Measurements from ENCODE around the gene SIVA1.

SIVA1 gene

DNA sequence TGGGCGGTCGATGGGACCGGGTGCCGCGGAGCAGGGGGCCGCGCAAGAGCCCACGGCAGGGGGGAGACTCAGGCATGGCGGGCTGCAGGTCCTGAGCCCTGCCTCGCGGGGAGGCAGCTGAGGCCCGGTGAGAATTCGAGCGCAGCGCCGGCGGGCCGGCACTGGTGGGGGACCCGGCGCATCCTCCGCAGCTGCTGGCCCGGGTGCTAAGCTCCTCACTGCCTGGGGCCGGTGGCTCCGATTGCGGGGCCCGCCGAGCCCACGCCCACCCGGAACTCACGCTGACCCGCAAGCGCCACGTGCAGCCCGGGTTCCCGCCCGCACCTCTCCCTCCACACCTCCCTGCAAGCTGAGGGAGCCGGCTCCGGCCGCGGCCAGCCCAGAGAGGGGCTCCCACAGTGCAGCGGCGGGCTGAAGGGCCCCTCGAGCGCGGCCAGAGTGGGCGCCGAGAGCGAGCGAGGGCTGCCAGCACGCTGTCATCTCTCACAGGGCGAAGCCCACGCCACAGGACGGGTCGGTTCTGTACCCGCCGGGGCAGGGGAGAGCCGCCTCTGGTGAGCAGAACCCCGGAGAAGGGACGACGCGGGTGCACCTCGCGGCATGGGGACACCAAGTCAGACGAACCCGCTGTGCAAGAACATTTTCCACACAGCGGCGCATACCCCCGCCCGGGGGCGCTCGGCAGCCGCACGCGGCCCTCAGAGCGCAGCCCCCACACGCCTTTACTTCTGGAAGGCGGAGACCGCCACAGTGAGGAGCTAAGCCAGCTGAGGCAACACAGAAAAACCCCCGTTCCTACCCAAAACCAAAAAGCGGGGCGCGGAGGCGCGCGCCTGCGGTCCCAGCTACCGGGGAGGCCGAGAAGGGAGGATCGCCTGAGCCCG is 1.2 kb upstream of the SIVA1 start:
- DNase-seq (ENCODE audit: low read depth): no peak

DNA sequence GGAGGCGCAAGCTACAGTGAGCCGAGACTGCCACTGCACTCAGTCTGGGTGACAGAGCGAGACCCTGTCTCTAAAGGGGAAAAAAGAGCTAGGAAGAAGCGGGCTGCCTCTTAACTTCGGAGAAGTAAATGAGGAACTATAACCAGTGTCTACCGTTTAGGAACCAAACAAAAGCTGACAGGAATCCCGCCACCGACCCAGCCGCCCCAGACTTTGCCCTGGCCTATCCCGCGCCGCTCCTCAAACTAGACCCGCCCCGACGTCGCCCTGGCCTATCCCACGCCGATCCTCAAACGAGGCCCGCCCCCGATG is 568 bp upstream of the SIVA1 start:
- DNase-seq (ENCODE audit: low read depth): no peak

DNA sequence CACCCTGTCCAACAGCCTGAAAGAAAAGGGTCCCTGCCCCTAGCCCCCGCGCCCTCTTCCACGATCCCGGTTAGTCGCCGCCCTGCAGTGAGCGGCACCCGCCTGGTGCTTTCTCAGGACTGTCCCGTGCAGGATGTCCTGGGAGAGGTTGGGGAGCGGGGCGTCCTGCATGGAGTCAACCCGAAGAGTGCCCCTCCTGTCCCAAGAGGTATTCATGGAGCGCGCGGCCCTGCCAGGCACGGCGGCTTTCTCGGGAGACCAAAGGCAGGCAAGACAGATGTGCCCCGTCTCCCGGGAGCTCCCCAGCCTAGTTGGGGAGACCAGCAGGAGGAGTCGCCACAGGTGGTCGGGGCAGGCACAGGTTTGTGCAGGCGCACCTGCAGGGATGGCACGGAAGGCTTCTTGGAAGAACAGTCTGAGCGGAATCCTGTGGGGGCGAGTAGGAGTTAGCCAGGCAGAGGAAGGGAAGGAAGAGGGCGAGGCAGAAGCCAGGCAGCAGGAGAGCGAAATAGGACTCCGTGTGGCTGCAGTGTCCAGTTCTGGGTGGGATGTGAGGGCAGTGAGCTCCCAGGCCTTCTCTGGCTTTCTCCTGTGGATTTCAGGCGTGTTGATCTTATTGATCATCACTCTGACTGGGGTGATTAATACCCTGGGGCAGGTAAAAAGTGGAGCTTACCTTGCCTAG is 723 bp downstream of the SIVA1 start:
- DNase-seq (ENCODE audit: low read depth): no peak

DNA sequence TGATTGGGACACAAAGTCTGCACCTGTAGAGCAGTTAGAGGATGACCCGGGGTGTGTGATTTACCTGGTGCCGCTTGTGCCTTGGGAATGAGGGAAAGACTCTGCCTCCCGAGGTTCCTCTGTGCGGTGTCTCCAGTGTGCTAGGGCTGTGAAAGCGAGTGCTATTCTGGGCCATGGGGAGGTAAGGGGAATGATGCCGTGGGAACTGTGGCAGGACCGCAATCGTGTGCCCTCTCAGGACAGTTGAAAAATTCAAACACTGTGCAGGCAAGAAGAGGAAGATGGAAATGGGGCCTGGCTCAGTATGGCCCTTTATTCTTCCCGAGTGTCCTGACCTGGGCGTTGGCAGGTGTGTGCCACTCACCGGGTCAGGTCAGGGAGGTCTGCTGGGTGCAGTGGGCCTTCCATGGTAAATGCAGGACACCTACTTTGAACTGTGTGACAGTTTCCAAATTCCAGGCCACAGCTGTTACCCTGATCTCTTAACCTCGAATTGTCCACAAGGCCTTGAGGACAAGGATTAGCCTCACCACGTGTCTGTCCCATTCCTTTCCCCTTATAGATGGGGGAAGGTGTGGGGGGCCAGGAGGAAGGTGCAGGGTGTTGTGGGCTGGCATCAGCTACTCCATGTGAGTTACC is 1.4 kb downstream of the SIVA1 start:
- DNase-seq (ENCODE audit: low read depth): no peak

DNA sequence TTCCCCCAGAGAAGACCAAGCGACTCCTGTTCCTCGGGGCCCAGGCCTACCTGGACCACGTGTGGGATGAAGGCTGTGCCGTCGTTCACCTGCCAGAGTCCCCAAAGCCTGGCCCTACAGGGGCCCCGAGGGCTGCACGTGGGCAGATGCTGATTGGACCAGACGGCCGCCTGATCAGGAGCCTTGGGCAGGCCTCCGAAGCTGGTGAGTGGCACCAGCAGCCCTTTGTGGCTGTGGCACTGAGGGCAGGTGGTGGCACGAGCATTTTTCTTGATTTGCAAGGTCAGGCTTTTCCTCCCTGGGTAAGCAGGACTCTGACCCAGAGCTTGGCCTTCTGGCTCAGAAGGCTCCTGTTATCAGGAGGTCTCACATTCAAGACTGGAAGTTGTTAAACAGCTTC is 2.7 kb downstream of the SIVA1 start:
- DNase-seq (ENCODE audit: low read depth): no peak

DNA sequence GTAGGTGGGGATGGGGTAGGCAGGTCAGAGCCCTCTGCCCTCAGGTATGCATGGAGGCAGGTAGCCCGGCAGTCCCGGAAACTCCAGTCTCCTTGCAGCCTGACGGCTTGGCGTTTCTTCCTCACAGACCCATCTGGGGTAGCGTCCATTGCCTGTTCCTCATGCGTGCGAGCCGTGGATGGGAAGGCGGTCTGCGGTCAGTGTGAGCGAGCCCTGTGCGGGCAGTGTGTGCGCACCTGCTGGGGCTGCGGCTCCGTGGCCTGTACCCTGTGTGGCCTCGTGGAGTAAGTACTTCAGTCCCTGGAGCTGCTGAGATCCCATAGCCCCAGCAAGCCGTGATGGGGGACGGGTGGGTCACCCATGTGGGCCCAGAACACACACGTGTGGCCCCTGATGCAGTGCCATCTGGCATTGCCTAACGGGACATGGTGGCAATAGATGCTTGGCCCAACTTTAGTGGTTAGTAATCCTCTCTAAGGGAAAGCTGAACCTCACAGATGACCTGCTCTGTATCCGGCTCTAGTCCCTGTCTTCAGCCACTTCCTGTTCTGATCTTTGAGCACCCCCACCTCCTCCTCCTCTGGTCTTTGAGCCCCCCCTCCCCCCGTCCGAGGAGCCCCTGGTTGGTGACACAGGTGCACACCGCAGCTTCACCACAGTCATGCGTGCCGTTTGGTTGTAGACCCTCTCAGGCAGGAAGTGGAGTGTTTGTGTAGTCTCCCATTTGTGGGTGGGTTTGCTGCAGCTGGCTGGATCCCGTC is 3.7 kb downstream of the SIVA1 start:
- DNase-seq (ENCODE audit: low read depth): no peak

DNA sequence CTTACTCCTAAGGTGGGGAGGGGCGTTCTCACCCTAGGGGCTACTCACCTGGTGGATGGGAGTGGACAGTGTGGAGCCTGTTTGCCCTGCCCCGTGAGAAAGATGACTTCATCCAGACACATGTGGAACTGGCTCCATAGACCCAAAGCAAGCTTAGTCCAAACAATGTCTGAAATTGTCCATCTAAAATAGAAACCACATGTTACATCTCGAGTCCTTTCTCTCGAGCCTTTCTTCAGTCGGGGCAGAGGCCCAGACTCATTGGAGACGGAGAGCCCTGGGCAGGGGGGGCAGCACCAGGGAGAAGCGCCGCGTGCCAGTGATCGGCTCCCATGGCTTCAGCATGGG is 4.3 kb downstream of the SIVA1 start:
- DNase-seq (ENCODE audit: low read depth): no peak

DNA sequence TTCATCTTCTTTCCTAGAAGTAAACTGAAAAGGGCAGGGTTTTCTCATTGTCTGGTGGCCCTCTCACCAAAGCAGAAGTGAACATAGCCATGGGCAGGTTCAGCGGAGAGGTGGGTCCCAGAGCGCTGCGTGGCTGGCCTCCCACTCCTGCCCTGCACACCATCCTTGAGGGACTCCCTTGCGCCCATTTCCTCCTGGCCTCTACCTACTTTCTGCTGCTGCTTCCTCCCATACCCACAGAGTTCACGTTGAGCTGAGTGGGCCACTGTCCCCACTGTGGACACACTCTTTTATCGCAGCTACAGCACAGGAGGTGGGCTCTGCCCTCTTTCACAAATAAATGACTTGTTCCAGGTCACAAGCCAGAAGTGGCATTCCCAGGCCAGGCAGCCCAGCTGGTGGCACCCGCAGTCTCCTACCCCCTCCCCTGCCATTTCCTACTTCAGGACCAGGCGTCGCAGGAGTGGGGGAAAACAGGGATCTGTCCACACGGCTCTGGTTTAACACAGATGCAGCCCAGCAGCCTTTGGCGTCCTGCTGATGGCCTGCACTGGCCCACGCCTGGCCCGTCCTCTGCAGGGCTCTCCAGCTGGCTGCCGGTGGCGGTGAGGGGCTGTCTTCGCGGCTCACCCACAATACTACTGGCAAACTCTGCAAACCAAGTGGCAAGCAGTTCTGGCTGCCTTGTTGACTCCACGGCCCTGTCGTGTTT is 4.9 kb downstream of the SIVA1 start:
- no peak for DNase-seq (ENCODE audit: low read depth)

DNA sequence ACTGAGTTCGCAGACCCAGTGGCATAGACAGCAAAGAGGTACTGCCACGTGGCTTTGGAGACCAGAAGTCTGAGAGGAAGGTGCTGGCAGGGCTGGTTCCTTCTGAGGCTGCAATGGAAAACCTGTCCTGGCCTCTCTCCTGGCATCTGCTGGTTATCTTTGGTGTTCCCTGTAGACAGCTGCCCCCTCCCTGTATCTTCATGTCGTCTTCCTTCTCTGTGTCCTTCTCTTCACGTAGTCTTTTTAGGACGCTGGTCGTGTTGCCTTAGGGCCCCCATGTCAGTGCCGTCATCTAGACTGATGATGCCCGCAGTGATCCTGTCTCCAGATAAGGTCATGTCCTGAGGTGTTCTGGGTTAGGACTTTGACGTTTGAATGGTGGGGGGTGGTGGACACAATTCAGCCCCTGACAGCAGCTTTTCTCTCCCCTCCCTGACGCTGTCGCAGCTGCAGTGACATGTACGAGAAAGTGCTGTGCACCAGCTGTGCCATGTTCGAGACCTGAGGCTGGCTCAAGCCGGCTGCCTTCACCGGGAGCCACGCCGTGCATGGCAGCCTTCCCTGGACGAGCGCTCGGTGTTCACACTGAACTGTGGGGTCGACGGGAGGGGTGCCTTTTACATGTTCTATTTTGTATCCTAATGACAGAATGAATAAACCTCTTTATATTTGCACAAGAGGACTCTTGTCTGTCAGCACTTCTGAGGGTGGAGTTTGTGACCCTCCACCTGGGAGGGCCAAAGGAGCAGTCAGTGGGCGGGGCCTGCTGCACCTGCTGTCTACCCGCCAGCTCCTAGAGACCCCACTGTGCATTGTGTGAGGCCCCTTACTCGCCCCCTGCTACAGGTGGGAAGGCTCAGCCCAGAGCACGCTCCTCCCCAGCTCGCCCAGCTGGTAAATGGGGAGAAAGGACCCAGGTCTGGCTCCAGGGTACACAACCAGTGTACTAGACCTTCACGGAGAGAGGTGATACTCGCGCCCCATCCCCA is 6.3 kb downstream of the SIVA1 start:
- no peak for DNase-seq (ENCODE audit: low read depth)

DNA sequence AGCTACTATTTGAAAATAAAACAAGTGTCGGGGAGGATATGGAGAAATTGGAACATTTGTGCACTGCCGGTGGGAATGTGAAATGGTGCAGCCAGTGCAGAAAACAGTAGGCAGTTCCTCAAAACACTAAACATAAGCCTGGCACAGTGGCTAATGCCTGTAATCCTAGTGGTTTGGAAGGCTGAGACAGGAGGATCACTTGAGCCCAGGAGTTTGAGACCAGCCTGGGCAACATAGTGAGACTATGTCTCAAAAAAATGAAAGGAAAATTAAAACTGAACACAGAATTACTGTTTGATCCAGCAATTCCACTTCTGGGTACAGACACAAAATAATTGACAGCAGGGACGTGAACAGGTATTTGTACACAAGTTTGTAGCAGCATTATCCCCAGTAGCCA is 12.6 kb downstream of the SIVA1 start:
- no peak for DNase-seq (ENCODE audit: low read depth)

DNA sequence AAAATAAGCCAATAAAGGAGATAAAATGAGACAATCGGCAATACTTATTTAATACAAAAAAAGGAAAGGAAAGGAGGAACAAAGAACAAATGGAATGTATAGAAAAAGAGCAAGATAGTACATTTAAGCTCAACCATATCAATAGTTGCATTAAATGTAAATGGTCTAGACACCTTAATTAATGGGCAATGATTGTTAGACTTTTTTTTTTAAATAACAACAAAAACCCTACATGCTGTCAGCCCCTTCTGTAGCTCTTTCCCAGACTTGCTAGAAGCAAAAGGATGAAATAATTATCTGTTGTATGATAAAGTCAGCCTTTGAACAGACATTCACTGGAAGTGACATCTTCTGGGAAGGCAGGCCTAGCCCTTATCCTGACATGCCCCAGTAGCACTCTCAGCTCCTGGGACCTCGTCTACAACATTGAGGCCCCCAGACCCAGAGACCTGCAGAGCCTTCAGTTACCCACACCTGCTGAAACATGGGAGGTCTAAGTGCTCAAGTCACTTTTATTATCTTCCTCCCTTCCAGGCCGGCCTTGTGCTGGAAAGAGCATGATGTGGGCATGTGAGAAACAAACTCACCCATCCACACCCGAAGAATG is 13.4 kb downstream of the SIVA1 start:
- no peak for DNase-seq (ENCODE audit: low read depth)

DNA sequence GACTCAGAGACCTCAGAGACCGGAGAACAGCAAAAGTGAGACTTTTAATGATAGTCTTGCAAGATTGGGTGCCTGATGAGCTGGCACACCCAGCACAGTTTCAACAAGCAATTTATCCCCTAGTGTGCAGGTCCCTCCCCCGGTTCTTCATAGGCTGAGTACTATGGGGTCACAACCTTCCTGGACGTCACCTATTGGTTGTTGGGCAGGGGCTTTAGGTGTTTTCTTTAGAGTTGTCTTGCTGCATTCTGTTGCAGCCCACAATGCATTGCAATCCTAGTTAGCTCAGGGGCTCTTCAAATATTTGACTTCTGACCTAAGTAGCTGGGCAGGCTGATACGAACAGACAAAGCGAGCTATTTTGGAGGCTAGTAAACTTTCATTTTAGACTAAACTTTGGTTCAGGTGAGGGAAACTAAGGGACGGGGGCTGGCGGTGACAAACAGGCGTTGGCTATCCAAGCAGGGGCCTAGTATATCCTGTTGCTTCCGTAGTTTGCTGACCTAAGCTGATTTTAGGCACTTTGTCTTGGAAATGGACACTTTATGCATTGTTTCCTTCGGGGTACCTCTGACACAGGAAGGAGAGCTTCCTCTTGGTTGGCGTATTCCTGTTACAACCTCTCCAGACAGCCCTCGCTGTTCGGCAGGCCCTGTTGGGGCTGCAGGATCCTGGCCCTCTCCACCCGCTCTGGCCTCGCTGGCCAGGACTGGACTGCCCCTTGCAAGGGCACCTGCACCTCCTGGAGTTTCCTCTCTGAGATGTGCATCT is 14.1 kb downstream of the SIVA1 start:
- DNase-seq (ENCODE audit: low read depth): no peak

DNA sequence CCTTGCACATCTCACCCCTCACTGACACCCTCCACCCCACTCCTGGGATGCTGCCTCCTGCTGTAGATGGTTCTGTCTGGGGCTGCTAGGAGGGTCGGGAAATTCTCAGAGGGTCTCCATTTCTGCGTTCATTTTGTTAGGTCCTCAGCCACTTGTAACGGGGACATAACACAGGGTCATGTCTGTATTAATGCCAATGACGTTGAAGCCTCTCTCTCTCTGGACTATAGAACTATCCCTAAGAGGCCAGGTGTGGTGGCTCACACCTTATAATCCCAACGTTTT is 14.6 kb downstream of the SIVA1 start:
- DNase-seq (ENCODE audit: low read depth): no peak

DNA sequence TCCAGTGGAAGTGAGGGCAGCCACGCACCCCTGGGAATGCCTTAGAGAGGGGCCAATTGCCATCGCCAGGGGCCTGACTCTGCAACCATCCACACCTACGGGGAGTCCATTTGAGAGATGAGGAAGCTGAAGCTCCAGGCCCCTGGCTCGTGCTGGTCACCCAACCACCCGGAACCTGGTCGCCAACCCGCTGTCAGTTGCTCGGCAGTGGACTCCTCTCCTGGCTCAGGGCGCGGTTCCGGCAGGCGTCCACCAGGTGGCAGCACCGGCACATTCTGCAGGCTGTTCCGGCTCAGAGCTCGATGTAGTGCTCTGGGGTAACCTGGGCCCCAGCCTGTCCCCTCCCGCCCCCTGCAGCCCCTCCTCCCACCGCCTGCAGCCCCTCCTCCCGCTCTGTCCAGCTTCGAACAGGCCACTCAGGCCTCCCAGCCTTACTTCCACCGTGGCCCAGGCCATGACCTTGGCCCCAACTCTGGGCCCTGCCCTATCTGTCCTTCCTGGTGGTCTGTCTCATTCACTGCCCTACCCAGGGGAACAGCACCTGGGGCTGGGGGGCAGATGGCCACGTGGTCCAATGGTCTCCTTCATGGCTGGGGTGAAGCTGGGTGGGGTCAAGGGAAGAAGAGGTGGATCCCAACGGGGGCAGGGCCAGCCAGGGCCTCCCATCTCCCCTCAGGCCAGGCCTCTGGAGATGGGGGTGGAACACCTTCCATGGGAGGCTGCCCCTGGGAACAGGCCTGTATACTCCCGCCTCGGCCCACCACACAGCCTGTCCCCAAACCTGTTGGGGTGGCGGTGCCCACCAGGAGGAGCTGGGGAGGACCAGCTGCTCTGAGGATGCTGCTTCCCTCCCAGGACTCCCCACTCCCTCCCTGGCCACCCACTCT is 15.7 kb downstream of the SIVA1 start:
- peak; percentile 50 for DNase-seq (ENCODE audit: low read depth)

DNA sequence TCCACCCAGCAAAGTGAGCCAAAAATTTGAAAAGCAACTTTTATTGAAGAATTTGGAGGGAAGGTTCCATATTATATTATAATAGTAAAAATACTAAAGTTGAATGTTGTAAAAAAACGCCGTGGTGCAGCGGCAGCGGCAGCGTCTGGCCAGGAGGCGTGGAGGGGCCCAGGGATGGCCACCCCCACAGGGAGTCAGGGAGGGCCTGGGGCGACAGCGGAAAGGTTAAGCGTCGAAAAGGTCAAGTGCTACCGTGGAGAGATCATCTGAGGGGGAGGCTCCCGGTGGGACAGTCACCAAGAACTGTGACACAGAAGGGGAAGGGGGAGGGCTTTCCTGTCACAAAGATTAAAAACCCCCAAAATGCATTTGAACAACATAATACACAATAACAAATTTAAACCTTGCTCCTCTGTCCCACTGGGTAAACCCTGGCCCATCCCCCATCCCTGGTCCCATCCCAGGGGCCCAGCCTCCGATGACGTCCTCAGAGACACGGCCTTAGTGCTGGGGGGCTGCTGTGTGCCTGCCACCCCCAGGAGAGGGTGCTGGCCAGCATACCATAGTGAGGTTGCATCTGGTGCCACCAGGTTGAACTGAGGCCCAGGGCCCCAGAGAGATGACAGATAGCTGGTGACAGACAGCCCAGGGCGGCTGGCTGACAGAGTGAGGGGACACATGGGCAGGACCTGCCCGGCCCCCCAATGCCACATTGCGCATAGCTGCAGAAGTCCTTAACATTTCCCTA is 16.6 kb downstream of the SIVA1 start:
- no peak for DNase-seq (ENCODE audit: low read depth)

DNA sequence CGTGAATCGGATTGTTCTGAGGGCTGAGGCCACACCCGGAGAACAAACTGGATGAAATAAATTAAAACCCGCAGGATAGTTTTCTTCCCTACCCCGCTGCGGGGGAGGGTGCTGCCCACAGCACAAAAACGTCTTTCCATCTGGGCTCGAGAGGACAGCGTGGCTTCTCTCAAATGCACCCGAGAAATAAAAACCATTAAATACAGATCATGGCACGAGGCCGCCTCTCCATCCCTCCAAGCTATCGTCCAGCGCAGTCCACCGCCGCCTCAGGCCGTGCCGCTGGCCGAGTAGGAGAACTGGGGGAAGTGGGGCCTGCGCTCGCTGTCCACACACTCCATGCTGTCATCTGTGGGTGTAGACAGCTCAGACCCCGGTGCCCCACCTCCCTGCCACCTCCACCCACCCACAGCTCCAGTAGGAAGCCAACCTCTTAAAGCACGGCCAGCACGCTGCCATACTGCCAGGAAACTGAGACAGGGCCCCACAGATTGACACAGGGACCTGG is 17.2 kb downstream of the SIVA1 start:
- no peak for DNase-seq (ENCODE audit: low read depth)

DNA sequence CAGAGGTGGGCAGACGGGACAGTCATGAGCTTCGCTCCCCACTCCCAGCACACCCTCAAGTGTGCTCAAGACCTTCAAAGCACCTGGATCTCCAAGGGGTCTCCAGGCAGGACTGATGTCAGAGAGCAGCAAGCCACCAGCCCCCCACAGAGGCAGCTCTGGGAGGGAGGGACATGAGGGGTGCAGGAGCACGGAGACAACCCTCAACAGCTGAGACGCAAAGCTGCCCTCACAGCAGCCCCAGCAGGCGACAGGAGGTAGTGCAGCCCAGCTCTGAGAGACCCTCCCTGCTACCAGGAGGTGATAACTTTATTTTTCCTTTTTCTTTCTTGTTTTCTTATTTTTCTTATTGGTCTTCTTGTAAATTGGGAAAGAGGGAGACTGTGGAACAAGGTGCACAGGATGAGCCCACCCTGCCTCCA is 17.9 kb downstream of the SIVA1 start:
- DNase-seq (ENCODE audit: low read depth): no peak

DNA sequence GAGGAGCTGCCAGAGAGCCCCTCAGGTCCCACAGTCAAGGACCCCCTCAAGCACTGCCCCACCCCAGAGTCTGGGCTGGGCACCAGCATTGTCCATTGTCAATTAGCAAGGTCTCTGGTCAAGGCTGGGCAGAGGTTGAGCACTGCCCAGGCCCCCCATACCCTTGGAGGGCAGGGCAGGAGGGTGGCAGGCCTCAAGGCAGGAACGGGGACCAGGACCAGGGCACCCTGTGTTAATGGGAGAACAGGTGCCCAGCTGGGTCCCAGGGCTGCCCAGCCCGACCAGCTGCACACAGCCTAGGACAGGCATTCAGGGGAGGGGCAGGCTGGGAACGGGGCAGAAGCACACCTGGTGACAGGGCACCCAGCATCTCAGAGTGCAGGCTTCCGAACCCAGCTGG is 18.4 kb downstream of the SIVA1 start:
- no peak for DNase-seq (ENCODE audit: low read depth)
